NCI-H510A treated with DMSO at 0.1 percent for 48 hours (cell line): ENCODE results near the gene TANGO2.

Experiments used
- DNase-seq: peaks from one replicate; lab custom pipeline; 2025; lab: John Stamatoyannopoulos, UW

The TANGO2 gene

DNA sequence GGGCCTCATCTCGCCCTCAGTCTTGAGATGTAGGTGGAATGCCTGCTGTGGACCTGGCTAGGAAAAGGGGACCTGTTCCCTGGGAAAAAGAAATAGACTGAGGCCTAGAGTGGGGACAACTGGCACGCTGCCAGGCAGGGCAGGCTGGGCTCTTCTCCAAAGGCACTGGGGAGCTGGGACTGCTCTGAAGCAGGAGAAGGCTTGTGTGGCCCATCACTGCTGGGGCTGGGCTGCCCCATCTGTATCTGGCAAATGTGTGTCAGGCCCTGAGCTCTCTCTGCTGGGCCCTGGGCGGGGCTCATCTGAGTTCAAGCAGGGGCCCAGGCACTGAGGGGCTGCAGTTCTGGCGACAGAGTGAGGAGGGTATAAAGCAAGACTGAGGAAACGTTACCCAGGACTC lies 37.2 kb upstream of the TANGO2 start:
- DNase-seq = no peak

- DNase-seq = no peak
Observed at GRCh38 chr22:19984201-19984753, 36.6 kb upstream of the TANGO2 start.

DNA sequence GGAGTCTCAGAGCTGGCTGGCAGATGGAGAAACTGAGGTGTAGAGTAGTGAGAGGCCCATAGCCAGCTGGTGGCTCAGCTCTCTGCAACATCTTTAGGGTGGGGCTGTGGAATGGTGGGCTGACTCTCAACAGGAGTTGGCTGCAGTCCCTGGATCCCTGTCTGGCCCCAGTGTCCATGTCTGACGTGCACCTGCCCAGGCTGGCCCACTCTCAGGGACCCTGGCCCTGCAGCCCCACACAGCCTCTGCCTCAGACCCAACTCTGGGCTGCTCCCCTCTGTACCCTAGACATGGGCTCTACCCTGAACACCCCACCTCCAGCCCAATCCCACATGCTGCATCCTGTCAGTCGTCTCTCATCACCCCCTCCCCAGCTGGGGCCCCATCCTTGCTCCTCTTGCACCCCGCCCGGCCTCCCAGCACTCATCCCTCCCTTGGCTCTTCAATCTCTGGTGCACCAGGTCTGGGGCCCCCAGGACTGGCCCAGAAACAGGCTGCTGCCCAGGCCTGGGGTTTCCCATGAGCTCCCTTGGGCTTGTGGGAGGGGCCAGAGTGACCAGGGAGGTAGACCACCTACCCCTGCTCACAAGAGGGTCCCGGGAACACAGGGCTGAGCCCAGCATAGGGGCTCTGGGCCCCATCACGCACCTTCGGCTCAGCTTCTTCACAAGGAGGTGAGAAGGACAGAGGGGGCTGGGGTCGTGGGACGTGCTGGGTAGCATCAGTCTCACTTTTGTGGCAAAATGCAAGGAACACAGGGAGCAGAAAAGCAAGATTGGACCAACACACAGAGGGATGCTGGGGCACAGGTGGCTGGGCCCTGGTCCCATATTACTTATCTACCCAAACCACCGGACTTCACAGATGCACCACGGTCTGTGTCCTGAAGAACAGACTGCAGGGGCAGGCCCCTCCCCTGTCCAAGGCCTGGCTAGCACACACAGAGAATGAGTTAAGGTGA lies 35.8 kb upstream of the TANGO2 start:
- no peak for DNase-seq

- no peak for DNase-seq
Observed at GRCh38 chr22:19986011-19986409, 34.9 kb upstream of the TANGO2 start.

- DNase-seq = peak; percentile 44
Observed at GRCh38 chr22:19986410-19987341, 34.2 kb upstream of the TANGO2 start.

DNA sequence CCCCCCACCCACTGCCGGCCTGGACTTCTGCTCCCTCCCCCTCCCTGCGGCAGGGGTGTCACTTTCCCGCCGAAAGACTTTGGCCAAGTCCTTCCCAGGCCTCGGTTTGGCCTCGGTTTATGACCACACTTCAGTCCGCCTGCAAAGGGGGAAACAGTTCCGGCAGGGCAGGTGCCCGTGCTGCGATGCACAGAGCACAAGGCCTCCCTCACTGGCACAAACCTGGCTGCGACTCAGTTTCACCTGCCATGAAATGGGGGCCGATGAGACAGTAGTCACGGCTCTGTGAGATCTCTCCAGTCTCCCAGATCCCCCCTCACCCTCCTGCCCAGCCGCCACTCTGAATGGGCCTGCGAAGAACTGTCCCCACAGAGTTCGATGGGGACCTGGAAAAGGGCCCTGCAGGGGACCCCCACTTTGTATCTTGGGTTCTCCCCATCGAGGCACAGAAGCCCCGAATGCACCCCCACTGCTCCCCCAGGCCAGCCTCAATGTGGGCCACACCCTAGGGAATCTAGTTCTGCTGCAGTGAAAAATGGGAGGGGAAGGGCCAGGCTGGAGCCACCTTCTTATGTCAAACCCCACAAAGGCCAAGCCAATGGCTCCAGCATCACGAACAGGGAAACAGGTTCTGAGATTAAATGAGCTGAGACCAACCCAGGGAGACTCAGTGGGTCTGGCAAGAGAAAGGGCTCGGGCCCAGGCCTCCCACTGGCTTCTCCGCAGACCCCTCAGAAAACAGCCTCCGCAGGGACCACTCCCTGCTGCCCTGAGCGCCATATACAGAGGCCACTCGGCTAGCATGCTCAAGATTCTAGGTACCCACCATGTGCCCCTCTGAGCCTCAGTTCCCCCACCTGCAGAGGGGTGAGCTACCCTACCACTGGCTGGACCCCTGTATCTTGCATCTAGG lies 33.3 kb upstream of the TANGO2 start:
- DNase-seq = no peak

GRCh38 chr22:19988331-19988808 lies 32.5 kb upstream of the TANGO2 start:
- no peak for DNase-seq

DNA sequence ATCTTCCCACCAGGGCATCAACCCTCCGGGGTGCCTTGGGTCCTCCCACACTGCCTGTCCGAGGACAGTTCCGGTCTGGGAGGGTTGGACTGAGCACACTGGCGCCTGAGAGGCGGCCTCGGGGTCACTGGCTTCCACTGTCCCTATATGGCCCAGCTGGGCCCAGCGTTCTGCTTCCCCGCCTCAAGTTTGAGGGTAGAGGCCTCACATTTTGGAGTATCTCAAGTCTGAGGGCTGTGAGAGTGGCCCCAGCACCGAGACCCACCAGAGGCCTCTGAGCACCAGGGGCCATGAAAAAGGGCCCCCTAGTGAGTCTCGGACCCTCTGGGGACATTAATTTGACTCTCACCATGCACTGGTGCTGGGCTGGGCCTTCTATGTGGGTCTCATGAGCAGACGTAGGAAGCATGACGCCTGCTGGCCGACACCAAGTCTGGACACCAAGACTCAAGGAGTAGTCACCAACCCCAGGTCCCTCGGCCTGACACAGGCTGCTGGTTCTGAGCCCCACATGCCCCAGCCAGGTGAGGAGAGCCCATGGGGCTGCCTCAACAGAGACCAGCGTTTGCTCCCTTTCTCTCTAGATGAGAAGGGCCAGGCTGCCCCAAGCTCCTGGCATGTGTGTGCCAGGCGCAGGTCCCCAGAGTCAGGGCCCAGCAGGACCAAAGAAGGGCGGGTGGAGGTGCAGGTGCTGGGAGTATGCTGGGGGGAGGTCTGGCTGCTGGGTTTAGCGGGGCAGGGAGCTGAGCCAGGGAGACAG lies 31.8 kb upstream of the TANGO2 start:
- DNase-seq = no peak

DNA sequence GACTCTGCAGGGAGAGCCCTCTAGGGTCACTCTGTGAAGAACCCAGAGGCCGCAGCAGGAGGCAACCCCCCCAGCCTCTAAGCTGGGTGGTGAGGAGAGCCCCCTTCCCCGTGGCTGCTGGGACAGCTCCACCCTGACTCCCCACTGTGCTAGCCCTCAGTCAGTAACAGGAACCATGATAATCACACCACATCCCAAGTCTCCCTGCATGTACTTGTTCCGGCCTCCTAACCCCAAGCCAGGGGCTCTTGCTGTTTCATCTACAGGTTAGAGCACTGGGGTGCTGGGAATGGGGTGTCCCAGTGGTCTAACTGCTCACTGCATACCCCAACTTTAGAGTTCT lies 31.2 kb upstream of the TANGO2 start:
- DNase-seq = no peak

GRCh38 chr22:19990188-19990587 lies 30.7 kb upstream of the TANGO2 start:
- no peak for DNase-seq

- DNase-seq = no peak
Observed at GRCh38 chr22:19990609-19991394, 30.1 kb upstream of the TANGO2 start.

DNA sequence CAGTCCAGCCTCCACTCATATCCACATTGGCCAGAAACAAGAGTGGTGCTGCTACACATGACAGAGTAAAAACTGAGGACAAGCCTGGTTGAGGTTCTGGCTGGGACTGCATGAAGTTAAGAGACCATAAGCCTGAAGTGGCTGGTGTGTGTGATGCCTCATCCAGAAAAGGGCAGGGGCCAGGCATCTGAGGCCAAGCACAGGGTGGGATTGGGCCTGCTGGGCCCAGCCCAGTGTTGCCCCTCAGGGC lies 29.6 kb upstream of the TANGO2 start:
- no peak for DNase-seq

- no peak for DNase-seq
Observed at GRCh38 chr22:19991645-19992451, 29.1 kb upstream of the TANGO2 start.

- no peak for DNase-seq
Observed at GRCh38 chr22:19992481-19992911, 28.4 kb upstream of the TANGO2 start.

DNA sequence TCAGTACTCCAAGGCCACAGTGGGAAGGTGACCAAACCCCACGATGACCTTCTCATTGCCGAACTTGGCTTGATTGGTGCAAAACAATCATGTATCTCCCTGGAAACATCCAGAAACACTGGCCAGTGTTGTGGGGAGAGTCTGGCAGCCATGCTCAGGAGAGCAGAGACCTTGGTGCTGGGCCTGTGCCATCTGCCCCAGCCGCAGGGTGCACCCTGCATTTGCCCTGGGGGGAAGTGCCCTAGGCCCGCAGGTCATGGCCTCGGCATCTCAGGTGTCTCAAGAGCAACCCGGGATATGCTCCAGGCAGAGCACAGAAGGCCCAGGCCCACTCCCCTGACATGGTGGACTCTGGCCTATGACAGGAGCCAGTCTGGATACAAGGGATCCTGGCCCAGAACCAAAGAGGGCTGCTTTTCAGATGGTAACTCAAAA lies 28.0 kb upstream of the TANGO2 start:
- DNase-seq = no peak

GRCh38 chr22:19993926-19994325 lies 27.0 kb upstream of the TANGO2 start:
- DNase-seq = no peak

- DNase-seq = no peak
Observed at GRCh38 chr22:19994851-19995610, 25.9 kb upstream of the TANGO2 start.

DNA sequence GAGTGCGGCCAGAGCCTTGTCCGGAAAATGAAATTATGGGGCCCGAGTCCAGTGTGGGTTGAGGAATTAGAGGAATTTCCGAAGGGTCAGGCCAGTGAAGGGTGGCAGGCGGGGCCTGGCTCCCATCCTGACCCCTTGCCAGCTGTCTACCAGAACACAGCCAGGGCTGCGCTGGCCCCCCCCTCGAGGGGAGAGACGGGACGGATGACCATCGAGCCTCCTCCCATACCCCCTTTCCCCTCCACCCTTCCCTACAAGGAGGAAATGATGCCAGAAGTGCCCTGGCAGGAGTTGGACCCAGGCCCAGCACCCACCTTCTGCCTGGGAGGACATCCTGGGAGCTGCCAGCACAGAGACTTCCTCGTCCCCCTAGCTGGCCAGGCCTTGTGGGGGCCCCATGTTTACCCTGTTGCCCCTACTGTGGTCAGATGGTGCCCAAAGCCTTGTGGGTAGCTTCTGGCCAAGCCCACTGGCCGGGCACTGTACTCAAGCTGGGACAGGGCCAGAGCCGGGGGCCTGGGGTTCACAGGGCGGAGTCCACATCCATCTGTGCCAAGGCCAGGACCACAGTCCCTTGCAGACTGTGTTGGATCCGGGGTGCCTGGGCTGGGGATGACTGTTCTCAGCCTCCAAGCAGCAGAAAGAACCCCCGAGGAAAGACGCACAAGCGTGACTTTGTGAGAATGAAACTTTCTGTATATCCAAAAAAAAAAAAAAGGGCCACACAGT lies 25.1 kb upstream of the TANGO2 start:
- DNase-seq = no peak
